ENCODE results near the gene MAPK8IP2.
"Not testable (repeated sequence)": the region's sequence is repeated elsewhere in the genome, so short reads cannot be mapped to it uniquely, and the experiment has no call there.

The MAPK8IP2 gene

GRCh38 chr22:50653256-50653655 is 52.7 kb downstream of the MAPK8IP2 start:
- no peak for TF ChIP-seq CTCF (IDR thresholded peaks at IDR 0.05; ENCODE audit: insufficient read depth, low read length, missing control alignments)
- DNase-seq (ENCODE audit: low read depth, low spot score): no peak
- no peak overlapping the region for H3K4me3 ChIP-seq (ENCODE audit: low read depth, low read length)
- ChIA-PET POLR2A (no interaction called here), CTCF (interaction anchor here (2.4 kb wide), 1 partner anchor 12 kb away, joined by 7 read pairs; no protein-coding TSS in a partner anchor)

- H3K4me3 ChIP-seq (ENCODE audit: low read depth, low read length); DNase-seq (ENCODE audit: low read depth, low spot score); POLR2A ChIA-PET: not testable (repeated sequence)
- CTCF ChIA-PET: interaction anchor here (1.5 to 2.8 kb wide), 2 partner anchors 13 to 33 kb away, joined by 4 to 12 read pairs; no protein-coding TSS in a partner anchor
Observed at GRCh38 chr22:50654664-50655063, 54.1 kb downstream of the MAPK8IP2 start.

GRCh38 chr22:50656122-50657070 is 55.8 kb downstream of the MAPK8IP2 start:
- ChIA-PET CTCF (interaction anchor here (0.7 to 2.8 kb wide), 6 partner anchors 13 to 94 kb away, joined by 3 to 12 read pairs (median 3); partner anchors contain the start of gene SYCE3), POLR2A (no interaction called here)
- no peak for TF ChIP-seq CTCF (IDR thresholded peaks at IDR 0.05; ENCODE audit: insufficient read depth, low read length, missing control alignments)

GRCh38 chr22:50657925-50658324 is 57.3 kb downstream of the MAPK8IP2 start:
- no peak overlapping the region for H3K4me3 ChIP-seq (ENCODE audit: low read depth, low read length)
- no peak for DNase-seq (ENCODE audit: low read depth, low spot score)
- POLR2A ChIA-PET: no interaction called here
- no peak for TF ChIP-seq CTCF (IDR thresholded peaks at IDR 0.05; ENCODE audit: insufficient read depth, low read length, missing control alignments)
- CTCF ChIA-PET: interaction anchor here (0.8 to 1.5 kb wide), 2 partner anchors 12 to 30 kb away, joined by 3 read pairs; no protein-coding TSS in a partner anchor

More at GRCh38 chr22:50656122-50657070, 55.8 kb downstream of the MAPK8IP2 start:
- H3K4me3 ChIP-seq (ENCODE audit: low read depth, low read length): no peak overlapping the region
- no peak for DNase-seq (ENCODE audit: low read depth, low spot score)

GRCh38 chr22:50659711-50660110 is 59.1 kb downstream of the MAPK8IP2 start:
- CTCF ChIA-PET; DNase-seq (ENCODE audit: low read depth, low spot score); H3K4me3 ChIP-seq (ENCODE audit: low read depth, low read length); POLR2A ChIA-PET: not testable (repeated sequence)

GRCh38 chr22:50660306-50660705 is 59.7 kb downstream of the MAPK8IP2 start:
- ChIA-PET POLR2A (no interaction called here), CTCF (interaction anchor here (1.0 kb wide), 1 partner anchor 8 kb away, joined by 3 read pairs; no protein-coding TSS in a partner anchor)
- H3K4me3 ChIP-seq (ENCODE audit: low read depth, low read length): no peak overlapping the region
- no peak for DNase-seq (ENCODE audit: low read depth, low spot score)
- no peak for TF ChIP-seq CTCF (IDR thresholded peaks at IDR 0.05; ENCODE audit: insufficient read depth, low read length, missing control alignments)

Data from AG04449 (cell line).